ENCODE data around the gene BRDT. TPM values are rescaled to one million over a fixed set of nuclear protein-coding genes. Genes with fewer than 3 reads are reported as not detected.

BRDT gene
- total and polyA plus RNA-seq, 2 of the 8 experiments (the other 6 are each of a cell fraction or from before 2014, with no cell fraction given), result 0.08 TPM; not detected in 1

GRCh38 chr1:91928026-91928425 is 21.2 kb upstream of the BRDT start:
- no peak overlapping the region for H2BK120ac ChIP-seq (replicated peaks; ENCODE audit: low read depth, low read length)
- H3K9me3 ChIP-seq (ENCODE audit: insufficient read depth in 2 of 2, low read depth in 1 of 2, low read length in 1 of 2), result no peaks in the 10 kb centered on the region
- H3K4me2 ChIP-seq (ENCODE audit: insufficient read depth in 1 of 2, low read depth in 2 of 2, low read length in 2 of 2), result no peak overlapping the region
- H2AK5ac ChIP-seq (ENCODE audit: low read depth, low read length), result no peak overlapping the region
- no peak overlapping the region for H3K27ac ChIP-seq (ENCODE audit: low read depth, low read length)
- no peak overlapping the region for H2AFZ ChIP-seq (ENCODE audit: low read length)
- H3K79me2 ChIP-seq (ENCODE audit: control insufficient read depth in 1 of 2, insufficient read depth in 2 of 2, low read length in 2 of 2), result no peaks in the 10 kb centered on the region
- no peak overlapping the region; a peak in 1 of 7 replicates for H3K9ac ChIP-seq (replicated peaks in 1 of 4; ENCODE audit: extremely low read depth in 1 of 4, low read depth in 3 of 4, low read length in 3 of 4)
- no peak for FAIRE-seq
- H3K4me3 ChIP-seq (ENCODE audit: extremely low read depth in 1 of 4, insufficient read depth in 2 of 4, low read depth in 3 of 4, low read length in 4 of 4), result no peak overlapping the region
- H3K4me1 ChIP-seq (replicated peaks in 1 of 4; ENCODE audit: control insufficient read depth in 3 of 4, insufficient read depth in 4 of 4, low read length in 3 of 4), result no peaks in the 10 kb centered on the region
- H2BK20ac ChIP-seq (ENCODE audit: low read length), result no peak overlapping the region
- CTCF ChIA-PET (ENCODE audit: partially characterized antibody), result interaction anchor here (0.6 to 6.1 kb wide), 32 partner anchors 9 to 649 kb away, joined by 3 to 40 read pairs (median 4); no protein-coding TSS in a partner anchor
- no peak overlapping the region for H4K5ac ChIP-seq (ENCODE audit: insufficient read length, low read depth, low read length)
- no peak overlapping the region for H4K8ac ChIP-seq (ENCODE audit: extremely low read depth, insufficient read depth, low read length)
- WGBS, 2 experiments (ENCODE audit: extremely low coverage in 1 of 2, insufficient coverage in 1 of 2, insufficient read length in 1 of 2, insufficient replicate concordance in 2 of 2, low coverage in 1 of 2, low lambda C conversion rate in 2 of 2, missing lambda C conversion rate in 1 of 2), result 87% methylated on average over 2 of the region's 2 CpGs; no CpG with 5 or more reads in 1 of the 2 experiments
- H4K91ac ChIP-seq (replicated peaks; ENCODE audit: insufficient read length, low read length), result peak overlapping the region; percentile 25
- no peak overlapping the region for H2BK15ac ChIP-seq (ENCODE audit: low read length)
- H3K14ac ChIP-seq (ENCODE audit: insufficient read length), result no peak overlapping the region
- no peak overlapping the region for H2BK12ac ChIP-seq (ENCODE audit: low read depth, low read length)
- no peak overlapping the region for H3K23ac ChIP-seq (ENCODE audit: insufficient read length)
- no peaks in the 10 kb centered on the region for H3K23me2 ChIP-seq (ENCODE audit: low read depth, low read length)
- no peak overlapping the region for H2BK5ac ChIP-seq (ENCODE audit: low read depth, low read length)
- H3K27me3 ChIP-seq (replicated peaks in 1 of 4; ENCODE audit: control insufficient read depth in 3 of 4, extremely low read depth in 1 of 4, insufficient read depth in 3 of 4, low read length in 3 of 4), result no peaks in the 10 kb centered on the region
- no peaks in the 10 kb centered on the region for H4K20me1 ChIP-seq (replicated peaks in 1 of 2; ENCODE audit: control insufficient read depth in 1 of 2, insufficient read depth in 2 of 2, low read length in 2 of 2)
- no peaks in the 10 kb centered on the region for H3K36me3 ChIP-seq (ENCODE audit: control insufficient read depth in 2 of 4, insufficient read depth in 4 of 4, low read length in 3 of 4)
- no peak overlapping the region for H3K4ac ChIP-seq (replicated peaks; ENCODE audit: insufficient read length, low read depth, low read length)
- no peak for DNase-seq (ENCODE audit: low read depth in 1 of 2, low spot score in 2 of 2)
- no peak overlapping the region for H3K18ac ChIP-seq (ENCODE audit: extremely low read depth, low read length)
- H3K56ac ChIP-seq (replicated peaks; ENCODE audit: insufficient read length, low read depth, low read length), result no peak overlapping the region
- no peaks in the 10 kb centered on the region for H3K79me1 ChIP-seq (ENCODE audit: low read depth, low read length)
- POLR2A ChIA-PET (ENCODE audit: partially characterized antibody), result no interaction called here
- TF ChIP-seq TEAD4 (IDR thresholded peaks at IDR 0.05; ENCODE audit: low read depth, low read length) (no peak), RNF2 (IDR thresholded peaks at IDR 0.05; ENCODE audit: borderline replicate concordance, low read depth, low read length, missing control alignments, poor library complexity, severe bottlenecking) (no peak)
